Measurements from ENCODE around the gene ETFB. TPM values are rescaled to one million over a fixed set of nuclear protein-coding genes. Genes with fewer than 3 reads are reported as not detected.

Gene ETFB
- polyA plus RNA-seq, 1 experiment, result 80.8 TPM

GRCh38 chr19:51372021-51372648 lies 5.9 kb upstream of the ETFB start:
- Histone ChIP-seq H3K4me3 (ENCODE audit: low read depth, low read length) (no peak overlapping the region), H3K27ac (ENCODE audit: low read depth, low read length) (no peak overlapping the region), H3K9me3 (ENCODE audit: control insufficient read depth, insufficient read depth, low read length) (no peaks in the 10 kb centered on the region; the same call in 1 of the 2 replicates), H3K27me3 (ENCODE audit: control insufficient read depth, insufficient read depth, low read length) (peaks cover 6% of the 10 kb centered on the region)
- ChIA-PET POLR2A (no interaction called here), CTCF (no interaction called here)
- DNase-seq (ENCODE audit: low read depth, low spot score), result no peak
- TF ChIP-seq CTCF (IDR thresholded peaks at IDR 0.05; ENCODE audit: low read depth, low read length), result no peak

GRCh38 chr19:51371186-51371690 lies 5.0 kb upstream of the ETFB start:
- Histone ChIP-seq H3K27ac (ENCODE audit: low read depth, low read length) (no peak overlapping the region), H3K9me3 (ENCODE audit: control insufficient read depth, insufficient read depth, low read length) (no peaks in the 10 kb centered on the region; the same call in 1 of the 2 replicates), H3K4me3 (ENCODE audit: low read depth, low read length) (no peak overlapping the region), H3K27me3 (ENCODE audit: control insufficient read depth, insufficient read depth, low read length) (peaks cover 6% of the 10 kb centered on the region)
- DNase-seq (ENCODE audit: low read depth, low spot score), result no peak
- POLR2A ChIA-PET, result no interaction called here
- TF ChIP-seq CTCF (IDR thresholded peaks at IDR 0.05; ENCODE audit: low read depth, low read length), result no peak
- CTCF ChIA-PET, result no interaction called here

GRCh38 chr19:51370230-51370629 lies 4.0 kb upstream of the ETFB start:
- CTCF ChIA-PET, result no interaction called here
- no peak for DNase-seq (ENCODE audit: low read depth, low spot score)
- POLR2A ChIA-PET, result interaction anchor here (0.7 kb wide), 1 partner anchor 24 kb away, joined by 4 read pairs; no protein-coding TSS in a partner anchor
- no peak overlapping the region for H3K27ac ChIP-seq (ENCODE audit: low read depth, low read length)
- H3K27me3 ChIP-seq (ENCODE audit: control insufficient read depth, insufficient read depth, low read length), result peaks cover 6% of the 10 kb centered on the region
- no peaks in the 10 kb centered on the region; the same call in 1 of the 2 replicates for H3K9me3 ChIP-seq (ENCODE audit: control insufficient read depth, insufficient read depth, low read length)
- no peak overlapping the region for H3K4me3 ChIP-seq (ENCODE audit: low read depth, low read length)
- no peak for TF ChIP-seq CTCF (IDR thresholded peaks at IDR 0.05; ENCODE audit: low read depth, low read length)

- CTCF ChIA-PET, result interaction anchor here (1.0 to 1.4 kb wide), 4 partner anchors 9 to 31 kb away, joined by 3 to 7 read pairs (median 4); no protein-coding TSS in a partner anchor
- DNase-seq (ENCODE audit: low read depth, low spot score), result no peak
- TF ChIP-seq CTCF (IDR thresholded peaks at IDR 0.05; ENCODE audit: low read depth, low read length), result no peak
- Histone ChIP-seq H3K27ac (ENCODE audit: low read depth, low read length) (peak within 1 kb of the TSS; percentile 52), H3K4me3 (ENCODE audit: low read depth, low read length) (peak within 1 kb of the TSS; percentile 83), H3K9me3 (ENCODE audit: control insufficient read depth, insufficient read depth, low read length) (no peaks in the 10 kb centered on the region; the same call in 1 of the 2 replicates), H3K27me3 (ENCODE audit: control insufficient read depth, insufficient read depth, low read length) (peaks cover 6% of the 10 kb centered on the region)
- POLR2A ChIA-PET, result interaction anchor here (0.6 to 1.5 kb wide), 7 partner anchors 9 to 1439 kb away, joined by 3 to 28 read pairs (median 4); no protein-coding TSS in a partner anchor
Observed at GRCh38 chr19:51368366-51369282, 2.4 kb upstream of the ETFB start, which contains the start of gene CLDND2. Gene CLDND2 (minus strand): TSS chr19:51369003. CDS start chr19:51368577, 426 bp downstream.
